WTC11 (cell line): ENCODE results near the gene RHCG.

Experiments
- ATF3 ChIP-seq: sonication (generic); formaldehyde crosslinking; conservative IDR thresholded peaks from 2 replicates; pipeline ENCODE4 v1.8.1; 2022; ENCODE audit warnings: mild to moderate bottlenecking, missing genetic modification reagents
- CBFB ChIP-seq: sonication (generic); formaldehyde crosslinking; IDR thresholded peaks from 2 replicates; pipeline ENCODE4 v1.8.1; 2022; ENCODE audit warnings: mild to moderate bottlenecking, low read depth, missing genetic modification reagents
- CTCF ChIP-seq: fragments of 200-600 bp; IDR thresholded peaks from 2 replicates; pipeline ENCODE4 v1.8.0; 2022; ENCODE audit warnings: antibody characterized with exemption
- E2F5 ChIP-seq: sonication (generic); formaldehyde crosslinking; IDR thresholded peaks from 2 replicates; pipeline ENCODE4 v1.8.1; 2022; ENCODE audit warnings: mild to moderate bottlenecking, moderate library complexity, missing genetic modification reagents
- ESRRA ChIP-seq: sonication (generic); formaldehyde crosslinking; IDR thresholded peaks from 2 replicates; pipeline ENCODE4 v1.8.1; 2022; ENCODE audit warnings: mild to moderate bottlenecking, missing genetic modification reagents, borderline replicate concordance
- JUN ChIP-seq: sonication (generic); formaldehyde crosslinking; IDR thresholded peaks from 2 replicates; pipeline ENCODE4 v1.8.0; 2023; ENCODE audit warnings: mild to moderate bottlenecking, missing genetic modification reagents
- TEAD1 ChIP-seq: sonication (generic); formaldehyde crosslinking; IDR thresholded peaks from 2 replicates; pipeline ENCODE4 v1.8.0; 2022; ENCODE audit warnings: mild to moderate bottlenecking, missing genetic modification reagents
- ZBTB43 ChIP-seq: sonication (generic); formaldehyde crosslinking; IDR thresholded peaks from 2 replicates; pipeline ENCODE4 v1.8.1; 2023; ENCODE audit warnings: mild to moderate bottlenecking, missing genetic modification reagents
- ZNF416 ChIP-seq: fragments of 250-450 bp; sonication (Bioruptor Pico); IDR thresholded peaks from 2 replicates; pipeline ENCODE4 v1.9.0; 2021; ENCODE audit warnings: mild to moderate bottlenecking, inconsistent platforms
- ZSCAN18 ChIP-seq: fragments of 250-450 bp; sonication (Bioruptor Pico); IDR thresholded peaks from 2 replicates; pipeline ENCODE4 v2.1.2; 2022; ENCODE audit warnings: mild to moderate bottlenecking, moderate library complexity

GRCh38 chr15:89499156-89499555, 2.8 kb upstream of the RHCG start:
- TF ChIP-seq CTCF (no peak), ESRRA (no peak), ATF3 (no peak), JUN (CRISPR knock-in tag) (no peak), E2F5 (no peak), CBFB (CRISPR knock-in tag) (no peak), TEAD1 (CRISPR knock-in tag) (no peak), ZSCAN18 (CRISPR knock-in tag) (no peak), ZBTB43 (CRISPR knock-in tag) (no peak), ZNF416 (CRISPR knock-in tag) (no peak)
